ENCODE data around the gene STX8. TPM values are rescaled to one million over a fixed set of nuclear protein-coding genes. Genes with fewer than 3 reads are reported as not detected.

STX8 gene
- total RNA-seq, 1 experiment from 2014 or later, result 38.8 TPM

DNA sequence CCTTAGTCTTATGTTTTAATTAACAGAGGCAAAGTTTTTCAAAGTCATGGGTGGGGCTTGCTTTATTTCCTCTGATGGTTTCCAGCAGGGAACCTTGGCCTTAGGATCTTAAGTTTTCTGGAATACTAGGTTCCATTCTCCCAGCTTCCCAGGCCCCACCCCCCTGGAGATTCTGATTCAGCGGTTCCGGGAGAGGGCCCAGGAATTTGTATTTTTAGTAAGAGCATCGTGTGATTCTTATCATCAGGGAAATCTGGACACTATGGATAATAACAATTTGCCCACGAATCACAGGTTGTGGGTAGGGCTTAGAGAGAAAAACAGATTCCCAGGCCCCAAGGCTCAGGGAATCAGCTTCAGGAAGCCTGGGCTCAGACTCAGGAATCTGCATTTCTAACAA, 290.7 kb downstream of the STX8 start:
- RAD21 ChIA-PET (ENCODE audit: low non-redundant PET in 1 of 2, low total read pairs in 2 of 2, uncharacterized antibody in 2 of 2, unreplicated experiment in 2 of 2), result no interaction called here
- no peaks in the 10 kb centered on the region for H3K9me3 ChIP-seq (ENCODE audit: control insufficient read depth in 1 of 2, insufficient read depth in 1 of 2, low read depth in 1 of 2, low read length in 2 of 2)
- no peak overlapping the region for H3K4me3 ChIP-seq (replicated peaks in 1 of 2; ENCODE audit: low read depth in 1 of 2, low read length in 2 of 2)
- H3K4me1 ChIP-seq (ENCODE audit: control insufficient read depth in 1 of 2, insufficient read depth in 2 of 2, low read length in 2 of 2), result peaks cover 0 to 4% of the 10 kb centered on the region in 2 experiments; a peak in 1 of 4 replicates
- H3K9ac ChIP-seq (ENCODE audit: low read length), result no peak overlapping the region
- no peaks in the 10 kb centered on the region for H3K9me2 ChIP-seq (ENCODE audit: insufficient read depth)
- H3K79me2 ChIP-seq (ENCODE audit: insufficient read depth, low read length), result no peaks in the 10 kb centered on the region
- no peaks in the 10 kb centered on the region for H3K27me3 ChIP-seq (ENCODE audit: insufficient read depth, low read length)
- H3K4me2 ChIP-seq (ENCODE audit: low read length), result no peak overlapping the region
- no peaks in the 10 kb centered on the region for H3K36me3 ChIP-seq (ENCODE audit: control insufficient read depth in 1 of 2, insufficient read depth in 2 of 2, low read length in 2 of 2)
- CTCF ChIA-PET, result no interaction called here
- no peaks in the 10 kb centered on the region for H4K20me1 ChIP-seq (ENCODE audit: insufficient read depth)
- intact Hi-C loops (cut with micrococcal nuclease), result no loop called here
- H3K27ac ChIP-seq (ENCODE audit: low read depth, low read length), result no peak overlapping the region
- TF ChIP-seq EZH2phosphoT487 (IDR thresholded peaks at IDR 0.05; ENCODE audit: borderline replicate concordance) (no peak), POLR2AphosphoS5 (IDR thresholded peaks at IDR 0.05; ENCODE audit: low read depth, low read length) (no peak), ELF1 (IDR thresholded peaks at IDR 0.05; ENCODE audit: borderline replicate concordance, low read depth) (no peak), POLR2A (IDR thresholded peaks at IDR 0.05; ENCODE audit: borderline replicate concordance, extremely low read depth, insufficient read depth, insufficient read length) (no peak), SP1 (IDR thresholded peaks at IDR 0.05; ENCODE audit: low read depth) (no peak), JUND (IDR thresholded peaks at IDR 0.05) (no peak), RAD21 (IDR thresholded peaks at IDR 0.05; ENCODE audit: low read depth) (no peak), ZFX (IDR thresholded peaks at IDR 0.05) (no peak)
- TF ChIP-seq, protein P1, sequence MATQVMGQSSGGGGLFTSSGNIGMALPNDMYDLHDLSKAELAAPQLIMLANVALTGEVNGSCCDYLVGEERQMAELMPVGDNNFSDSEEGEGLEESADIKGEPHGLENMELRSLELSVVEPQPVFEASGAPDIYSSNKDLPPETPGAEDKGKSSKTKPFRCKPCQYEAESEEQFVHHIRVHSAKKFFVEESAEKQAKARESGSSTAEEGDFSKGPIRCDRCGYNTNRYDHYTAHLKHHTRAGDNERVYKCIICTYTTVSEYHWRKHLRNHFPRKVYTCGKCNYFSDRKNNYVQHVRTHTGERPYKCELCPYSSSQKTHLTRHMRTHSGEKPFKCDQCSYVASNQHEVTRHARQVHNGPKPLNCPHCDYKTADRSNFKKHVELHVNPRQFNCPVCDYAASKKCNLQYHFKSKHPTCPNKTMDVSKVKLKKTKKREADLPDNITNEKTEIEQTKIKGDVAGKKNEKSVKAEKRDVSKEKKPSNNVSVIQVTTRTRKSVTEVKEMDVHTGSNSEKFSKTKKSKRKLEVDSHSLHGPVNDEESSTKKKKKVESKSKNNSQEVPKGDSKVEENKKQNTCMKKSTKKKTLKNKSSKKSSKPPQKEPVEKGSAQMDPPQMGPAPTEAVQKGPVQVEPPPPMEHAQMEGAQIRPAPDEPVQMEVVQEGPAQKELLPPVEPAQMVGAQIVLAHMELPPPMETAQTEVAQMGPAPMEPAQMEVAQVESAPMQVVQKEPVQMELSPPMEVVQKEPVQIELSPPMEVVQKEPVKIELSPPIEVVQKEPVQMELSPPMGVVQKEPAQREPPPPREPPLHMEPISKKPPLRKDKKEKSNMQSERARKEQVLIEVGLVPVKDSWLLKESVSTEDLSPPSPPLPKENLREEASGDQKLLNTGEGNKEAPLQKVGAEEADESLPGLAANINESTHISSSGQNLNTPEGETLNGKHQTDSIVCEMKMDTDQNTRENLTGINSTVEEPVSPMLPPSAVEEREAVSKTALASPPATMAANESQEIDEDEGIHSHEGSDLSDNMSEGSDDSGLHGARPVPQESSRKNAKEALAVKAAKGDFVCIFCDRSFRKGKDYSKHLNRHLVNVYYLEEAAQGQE (IDR thresholded peaks at IDR 0.05; ENCODE audit: low read depth), result no peak
- TF ChIP-seq, protein P2, sequence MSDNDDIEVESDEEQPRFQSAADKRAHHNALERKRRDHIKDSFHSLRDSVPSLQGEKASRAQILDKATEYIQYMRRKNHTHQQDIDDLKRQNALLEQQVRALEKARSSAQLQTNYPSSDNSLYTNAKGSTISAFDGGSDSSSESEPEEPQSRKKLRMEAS (IDR thresholded peaks at IDR 0.05), result no peak
- TF ChIP-seq, protein P3, sequence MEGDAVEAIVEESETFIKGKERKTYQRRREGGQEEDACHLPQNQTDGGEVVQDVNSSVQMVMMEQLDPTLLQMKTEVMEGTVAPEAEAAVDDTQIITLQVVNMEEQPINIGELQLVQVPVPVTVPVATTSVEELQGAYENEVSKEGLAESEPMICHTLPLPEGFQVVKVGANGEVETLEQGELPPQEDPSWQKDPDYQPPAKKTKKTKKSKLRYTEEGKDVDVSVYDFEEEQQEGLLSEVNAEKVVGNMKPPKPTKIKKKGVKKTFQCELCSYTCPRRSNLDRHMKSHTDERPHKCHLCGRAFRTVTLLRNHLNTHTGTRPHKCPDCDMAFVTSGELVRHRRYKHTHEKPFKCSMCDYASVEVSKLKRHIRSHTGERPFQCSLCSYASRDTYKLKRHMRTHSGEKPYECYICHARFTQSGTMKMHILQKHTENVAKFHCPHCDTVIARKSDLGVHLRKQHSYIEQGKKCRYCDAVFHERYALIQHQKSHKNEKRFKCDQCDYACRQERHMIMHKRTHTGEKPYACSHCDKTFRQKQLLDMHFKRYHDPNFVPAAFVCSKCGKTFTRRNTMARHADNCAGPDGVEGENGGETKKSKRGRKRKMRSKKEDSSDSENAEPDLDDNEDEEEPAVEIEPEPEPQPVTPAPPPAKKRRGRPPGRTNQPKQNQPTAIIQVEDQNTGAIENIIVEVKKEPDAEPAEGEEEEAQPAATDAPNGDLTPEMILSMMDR (IDR thresholded peaks at IDR 0.05 in 2 of 3, conservative IDR thresholded peaks at IDR 0.05 in 1 of 3; ENCODE audit: borderline replicate concordance in 1 of 3, insufficient read depth in 1 of 3, low read depth in 2 of 3, low read length in 2 of 3), result no peak
- TF ChIP-seq, protein P4, sequence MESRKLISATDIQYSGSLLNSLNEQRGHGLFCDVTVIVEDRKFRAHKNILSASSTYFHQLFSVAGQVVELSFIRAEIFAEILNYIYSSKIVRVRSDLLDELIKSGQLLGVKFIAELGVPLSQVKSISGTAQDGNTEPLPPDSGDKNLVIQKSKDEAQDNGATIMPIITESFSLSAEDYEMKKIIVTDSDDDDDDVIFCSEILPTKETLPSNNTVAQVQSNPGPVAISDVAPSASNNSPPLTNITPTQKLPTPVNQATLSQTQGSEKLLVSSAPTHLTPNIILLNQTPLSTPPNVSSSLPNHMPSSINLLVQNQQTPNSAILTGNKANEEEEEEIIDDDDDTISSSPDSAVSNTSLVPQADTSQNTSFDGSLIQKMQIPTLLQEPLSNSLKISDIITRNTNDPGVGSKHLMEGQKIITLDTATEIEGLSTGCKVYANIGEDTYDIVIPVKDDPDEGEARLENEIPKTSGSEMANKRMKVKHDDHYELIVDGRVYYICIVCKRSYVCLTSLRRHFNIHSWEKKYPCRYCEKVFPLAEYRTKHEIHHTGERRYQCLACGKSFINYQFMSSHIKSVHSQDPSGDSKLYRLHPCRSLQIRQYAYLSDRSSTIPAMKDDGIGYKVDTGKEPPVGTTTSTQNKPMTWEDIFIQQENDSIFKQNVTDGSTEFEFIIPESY (IDR thresholded peaks at IDR 0.05; ENCODE audit: extremely low read depth, insufficient replicate concordance, low read length), result no peak
- ATAC-seq, result no peak
- no peak overlapping the region for H2AFZ ChIP-seq (ENCODE audit: low read depth, low read length, poor library complexity, severe bottlenecking)
- BruUV-seq (replicated peaks), result no TSS peak
- POLR2A ChIA-PET, result no interaction called here
- no peak for DNase-seq (ENCODE audit: low read depth, low spot score)
